Activated CD4-positive, alpha-beta T cell treated with anti-CD3 and anti-CD28 coated beads, Interleukin-2, amount 50 U/mL, for 48 hours (primary cell): ENCODE results near the gene RCL1.

Source experiments
- DNase-seq, 2 experiments: peaks; one replicate each; pipeline ENCODE4 v3.0.0-alpha.2; 2020

Gene RCL1

GRCh38 chr9:4844056-4844838 is 51.5 kb downstream of the RCL1 start:
- no peak for DNase-seq

- DNase-seq: no peak
Measured at GRCh38 chr9:4849369-4849768, 56.6 kb downstream of the RCL1 start.

GRCh38 chr9:4850603-4851310 is 58.0 kb downstream of the RCL1 start:
- no peak for DNase-seq

GRCh38 chr9:4852419-4852818 is 59.7 kb downstream of the RCL1 start:
- no peak for DNase-seq

GRCh38 chr9:4854265-4854590 is 61.5 kb downstream of the RCL1 start:
- no peak for DNase-seq

GRCh38 chr9:4855841-4856240 is 63.1 kb downstream of the RCL1 start:
- DNase-seq: no peak

GRCh38 chr9:4857163-4857810 is 64.5 kb downstream of the RCL1 start:
- peak in 1 of 2 experiments; percentile 18 for DNase-seq

- DNase-seq: no peak
Measured at GRCh38 chr9:4859035-4859434, 66.3 kb downstream of the RCL1 start.

GRCh38 chr9:4860383-4860782 is 67.6 kb downstream of the RCL1 start:
- no peak for DNase-seq

- no peak for DNase-seq
Measured at GRCh38 chr9:4861145-4861544, 68.4 kb downstream of the RCL1 start.

GRCh38 chr9:4861736-4862451 is 69.2 kb downstream of the RCL1 start:
- no peak for DNase-seq

- DNase-seq: no peak
Measured at GRCh38 chr9:4862506-4863250, 69.9 kb downstream of the RCL1 start.

GRCh38 chr9:4864234-4864661 is 71.5 kb downstream of the RCL1 start:
- DNase-seq: no peak

GRCh38 chr9:4864698-4865097 is 72.0 kb downstream of the RCL1 start:
- no peak for DNase-seq

- DNase-seq: peak in 1 of 2 experiments; percentile 14
Measured at GRCh38 chr9:4865681-4866080, 72.9 kb downstream of the RCL1 start.

- DNase-seq: peak; percentile 5 to 17
Measured at GRCh38 chr9:4866239-4866969, 73.7 kb downstream of the RCL1 start.

GRCh38 chr9:4873066-4873465 is 80.3 kb downstream of the RCL1 start:
- DNase-seq: no peak

- DNase-seq: no peak
Measured at GRCh38 chr9:4875559-4875958, 82.8 kb downstream of the RCL1 start.

- DNase-seq: no peak
Measured at GRCh38 chr9:4879115-4879558, 86.4 kb downstream of the RCL1 start.

- no peak for DNase-seq
Measured at GRCh38 chr9:4883326-4883873, 90.7 kb downstream of the RCL1 start.

GRCh38 chr9:4886698-4887097 is 94.0 kb downstream of the RCL1 start:
- DNase-seq: no peak
